GM18870 (cell line): Measurements from ENCODE around the gene SIX3.

Experiments
- ATAC-seq: cut with Tn5 transposase; IDR thresholded peaks from one replicate; pipeline ENCODE4 v1.9.1; 2021; ENCODE audit warnings: moderate library complexity; ENCODE audit not compliant: unreplicated experiment

The SIX3 gene

DNA sequence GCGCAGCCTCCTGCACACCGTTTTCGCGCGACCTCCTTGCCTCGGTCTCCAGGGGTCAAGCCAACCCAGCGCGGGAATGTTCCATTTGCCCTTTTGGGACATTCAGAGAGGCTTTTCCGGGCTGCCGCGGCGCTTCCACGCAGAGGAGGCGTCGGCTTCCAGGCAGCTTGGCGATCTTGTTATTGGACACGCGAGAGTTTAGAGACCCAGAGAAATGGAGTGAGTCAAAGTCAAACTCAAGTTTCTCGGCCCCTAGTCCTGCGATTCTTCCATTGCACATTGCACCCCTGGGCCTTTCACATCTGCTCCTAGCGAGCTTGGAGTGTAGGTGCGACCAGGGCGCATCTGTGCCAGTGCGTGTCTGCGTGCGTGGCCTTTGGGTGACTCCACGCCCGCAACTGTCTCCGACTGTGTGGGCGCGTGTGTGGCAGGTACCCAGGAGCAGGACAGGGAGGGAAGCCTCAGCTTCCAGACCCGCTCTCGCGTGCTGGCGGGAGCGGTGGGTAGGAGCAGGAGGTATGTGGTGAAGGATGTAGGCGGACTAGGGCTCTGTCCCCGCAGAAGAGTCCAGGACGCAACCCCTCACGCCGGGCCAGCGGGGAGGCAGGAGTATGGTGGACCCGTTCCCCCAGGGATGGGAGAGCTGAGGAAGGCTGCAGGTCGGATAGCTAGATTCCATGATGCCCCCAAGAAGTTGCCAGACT is 13.5 kb downstream of the SIX3 start:
- ATAC-seq: no peak

DNA sequence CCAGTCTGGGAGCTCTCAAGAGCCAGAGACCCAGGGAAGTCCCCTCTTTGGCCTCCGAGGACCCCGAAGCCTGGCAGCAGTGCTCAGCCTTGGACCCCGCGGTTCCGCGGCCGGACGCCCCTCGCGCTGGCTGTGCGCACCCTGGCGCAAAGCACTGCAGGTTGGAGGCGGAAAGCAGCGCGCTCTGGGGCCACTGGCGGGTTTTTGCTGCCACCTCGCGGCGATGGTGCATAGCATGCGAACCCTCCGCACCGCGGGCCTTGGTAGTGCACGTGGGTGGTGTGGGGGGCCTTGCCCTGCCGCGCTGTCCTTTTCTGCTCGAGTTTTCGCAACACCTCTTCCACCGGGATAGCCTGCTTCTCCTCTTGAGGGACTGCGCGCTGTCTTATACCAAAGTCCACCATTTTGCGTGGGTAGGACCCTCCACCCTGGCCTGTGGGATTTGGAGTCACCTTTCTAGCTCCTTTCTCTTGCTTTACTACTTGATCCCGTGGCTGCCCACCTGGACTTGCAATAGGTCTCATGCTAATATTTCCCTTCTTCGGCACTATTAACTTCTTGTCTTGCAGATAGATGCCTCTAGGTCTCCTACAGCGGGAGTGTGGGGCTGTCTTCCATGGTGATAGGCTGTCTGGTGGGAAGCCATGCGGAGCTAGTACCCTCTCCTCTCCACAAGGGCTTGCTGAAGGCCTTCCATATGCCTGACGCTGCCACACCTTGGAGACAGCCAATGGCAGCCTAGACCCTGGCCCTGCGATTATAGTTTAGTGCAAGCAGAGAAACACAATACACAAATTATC is 14.3 kb downstream of the SIX3 start:
- ATAC-seq: no peak

DNA sequence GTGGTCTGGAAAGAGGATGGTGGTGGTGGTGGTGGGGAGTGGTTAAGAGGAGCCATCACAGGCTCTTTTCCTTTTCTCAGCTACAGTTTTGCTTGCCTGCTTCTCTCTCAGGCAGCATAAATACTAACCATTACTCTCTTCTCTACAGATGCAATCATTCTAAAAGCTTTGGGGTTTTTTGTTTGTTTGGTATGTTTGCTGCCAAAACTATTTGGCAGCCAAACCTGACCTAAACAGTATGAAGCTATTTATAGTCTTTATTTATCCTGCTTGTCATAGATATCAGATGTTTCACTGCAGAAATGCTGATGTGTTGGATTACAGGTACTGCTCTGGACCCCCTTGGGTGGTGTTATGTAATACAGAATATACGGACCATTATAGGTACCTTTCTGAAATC is 15.3 kb downstream of the SIX3 start:
- no peak for ATAC-seq

DNA sequence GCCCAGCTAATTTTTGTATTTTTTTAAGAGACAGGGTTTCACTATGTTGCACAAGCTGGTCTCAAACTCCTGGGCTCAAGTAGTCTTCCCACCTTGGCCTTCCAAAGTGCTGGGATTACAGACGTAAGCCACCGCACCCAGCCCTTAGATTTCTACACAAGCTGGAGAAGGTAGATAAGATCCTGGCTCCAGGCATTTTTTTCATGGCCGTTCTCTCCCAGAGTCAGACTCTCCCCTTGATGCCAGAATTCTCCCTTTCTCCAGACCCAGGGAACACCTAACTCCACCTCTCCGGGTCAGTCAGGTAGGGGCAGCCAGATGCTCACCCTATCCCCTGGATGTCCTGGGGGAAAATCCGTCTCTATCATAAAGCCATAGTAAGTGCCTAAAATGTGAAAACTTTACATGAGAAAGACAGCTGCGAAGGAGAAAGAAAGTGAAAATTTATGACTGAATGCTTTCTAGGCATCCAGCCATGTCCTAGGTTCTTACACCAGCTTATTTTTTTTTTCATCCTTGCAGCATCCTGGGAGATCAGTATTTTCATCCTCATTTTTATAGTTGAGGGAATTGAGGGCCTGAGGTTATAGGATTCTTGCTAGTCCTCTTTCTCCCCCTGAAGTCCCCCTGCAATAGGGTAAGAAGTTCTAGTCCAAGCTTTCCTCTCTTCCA is 16.3 kb downstream of the SIX3 start:
- ATAC-seq: no peak

DNA sequence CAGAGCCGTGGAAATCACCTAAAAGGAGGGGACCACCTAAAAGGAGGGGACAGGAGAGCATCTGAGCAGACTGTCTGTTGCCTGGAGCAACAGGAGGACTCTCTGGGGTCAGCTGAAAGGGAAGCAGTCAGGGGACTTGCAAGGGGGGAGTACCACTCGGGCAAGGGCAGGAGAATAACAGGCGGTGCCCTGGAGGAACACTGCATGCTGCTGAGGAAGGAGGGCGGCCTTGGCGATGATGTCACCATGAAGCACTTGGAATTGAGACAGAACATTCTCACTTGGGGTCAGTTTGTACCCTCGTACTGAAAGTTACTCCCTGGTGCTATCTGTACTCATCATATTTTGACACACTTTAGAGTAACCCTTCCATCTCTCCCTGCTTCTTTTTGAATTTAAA is 18.4 kb downstream of the SIX3 start:
- no peak for ATAC-seq

DNA sequence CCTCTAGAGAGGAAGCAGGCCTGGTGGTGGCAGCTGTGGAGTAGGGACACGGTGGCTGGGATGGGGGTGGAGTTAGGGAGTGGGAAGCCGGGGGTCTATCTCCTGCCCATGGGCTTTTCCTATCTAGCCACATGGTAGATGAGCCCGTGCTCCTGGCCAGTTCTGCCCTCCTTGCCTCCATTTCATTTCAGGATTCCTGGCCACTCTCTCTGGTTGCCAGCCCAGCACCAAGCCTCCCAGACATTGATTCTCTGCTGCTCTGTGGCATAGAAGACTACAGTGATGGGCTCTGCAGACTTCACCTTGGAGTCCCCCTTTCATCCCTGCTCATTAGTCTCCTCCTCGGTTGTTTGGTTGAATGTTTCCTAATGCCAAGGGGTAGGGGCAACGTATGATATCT is 19.4 kb downstream of the SIX3 start:
- ATAC-seq: no peak

DNA sequence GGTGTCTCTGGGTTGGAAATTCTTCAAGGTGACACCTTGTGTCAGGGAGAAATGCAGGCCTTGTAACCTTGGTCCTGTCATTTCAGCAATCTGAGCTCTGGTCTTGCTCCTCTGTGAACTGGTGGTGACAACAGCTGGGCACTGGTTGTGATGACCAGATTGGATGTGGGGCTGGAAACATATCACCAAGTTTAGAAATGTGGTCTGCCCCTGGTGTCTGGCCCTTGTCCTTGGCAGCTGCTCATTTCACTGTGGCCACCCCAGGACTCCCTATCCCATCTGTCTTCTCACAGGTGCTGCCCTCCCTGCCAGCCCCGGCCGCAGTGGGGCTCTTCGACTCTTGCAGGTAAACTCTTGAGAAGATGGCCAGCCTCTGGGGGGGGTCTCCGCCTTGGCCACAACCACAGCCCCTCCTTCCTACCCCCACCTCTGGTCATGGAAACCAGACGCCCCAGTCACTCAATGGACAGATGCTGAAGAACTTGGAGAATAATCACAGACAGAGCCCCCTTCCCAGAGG is 20.7 kb downstream of the SIX3 start:
- no peak for ATAC-seq

DNA sequence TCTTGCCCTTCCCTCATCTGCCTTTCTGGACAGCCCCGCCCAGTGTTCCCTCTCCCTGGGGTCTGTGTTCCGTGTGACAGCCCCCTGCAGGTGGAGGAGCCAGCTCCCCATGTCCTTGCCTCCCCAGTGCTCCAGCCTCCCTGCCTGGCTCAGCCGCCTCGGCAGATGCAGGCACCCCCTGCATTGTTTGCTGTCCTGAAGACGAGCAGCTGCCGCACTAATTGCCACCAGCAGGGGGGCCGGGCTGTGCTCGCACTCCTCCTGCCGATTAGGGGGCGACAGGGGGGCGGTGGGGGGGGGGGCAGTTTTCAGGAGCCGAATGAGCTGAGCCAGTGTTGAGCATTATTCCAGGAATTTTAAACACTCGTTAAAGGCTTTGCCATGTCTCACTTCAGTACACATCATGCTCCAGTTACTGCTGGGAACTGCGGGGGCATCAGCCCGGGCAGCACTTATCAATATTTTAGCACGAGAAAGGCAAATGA is 23.3 kb downstream of the SIX3 start:
- ATAC-seq: no peak

DNA sequence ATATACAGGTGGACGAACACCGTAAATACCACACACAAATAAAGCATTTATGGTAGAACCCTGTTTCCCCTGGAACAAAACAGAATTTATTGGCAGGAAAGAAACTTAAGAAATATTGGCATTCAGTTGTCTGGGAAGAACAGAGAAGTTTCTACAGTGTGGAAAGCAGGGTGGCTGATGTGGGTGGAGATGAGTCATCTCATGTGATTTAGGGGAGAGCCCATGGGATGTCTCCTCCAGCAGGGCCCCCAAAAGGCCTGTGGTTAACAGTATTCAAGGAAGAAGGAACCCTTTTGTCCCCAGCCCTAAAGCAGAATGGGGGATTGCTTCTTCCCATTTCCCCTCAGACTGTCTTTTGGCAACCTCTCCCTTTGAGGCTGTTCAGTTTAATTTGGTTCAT is 24.2 kb downstream of the SIX3 start:
- no peak for ATAC-seq

DNA sequence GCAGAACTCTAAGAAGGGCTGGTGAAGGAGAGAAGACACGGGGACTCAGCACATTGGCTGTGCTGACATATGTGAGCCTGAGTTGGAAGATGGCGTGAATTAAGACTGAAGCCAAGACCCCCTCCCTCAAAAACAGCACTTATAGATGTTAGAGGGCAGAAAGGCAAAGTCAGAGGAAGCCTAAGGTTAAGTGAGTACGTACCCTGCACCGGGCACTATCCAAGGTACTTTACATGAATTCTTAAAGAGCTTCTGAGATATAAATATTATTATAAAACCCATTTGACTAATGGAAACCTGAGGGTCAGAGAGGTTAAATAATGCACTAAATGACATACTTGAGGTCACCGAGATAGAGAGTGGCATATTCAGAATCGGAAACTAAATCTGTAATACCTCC is 25.6 kb downstream of the SIX3 start:
- no peak for ATAC-seq

DNA sequence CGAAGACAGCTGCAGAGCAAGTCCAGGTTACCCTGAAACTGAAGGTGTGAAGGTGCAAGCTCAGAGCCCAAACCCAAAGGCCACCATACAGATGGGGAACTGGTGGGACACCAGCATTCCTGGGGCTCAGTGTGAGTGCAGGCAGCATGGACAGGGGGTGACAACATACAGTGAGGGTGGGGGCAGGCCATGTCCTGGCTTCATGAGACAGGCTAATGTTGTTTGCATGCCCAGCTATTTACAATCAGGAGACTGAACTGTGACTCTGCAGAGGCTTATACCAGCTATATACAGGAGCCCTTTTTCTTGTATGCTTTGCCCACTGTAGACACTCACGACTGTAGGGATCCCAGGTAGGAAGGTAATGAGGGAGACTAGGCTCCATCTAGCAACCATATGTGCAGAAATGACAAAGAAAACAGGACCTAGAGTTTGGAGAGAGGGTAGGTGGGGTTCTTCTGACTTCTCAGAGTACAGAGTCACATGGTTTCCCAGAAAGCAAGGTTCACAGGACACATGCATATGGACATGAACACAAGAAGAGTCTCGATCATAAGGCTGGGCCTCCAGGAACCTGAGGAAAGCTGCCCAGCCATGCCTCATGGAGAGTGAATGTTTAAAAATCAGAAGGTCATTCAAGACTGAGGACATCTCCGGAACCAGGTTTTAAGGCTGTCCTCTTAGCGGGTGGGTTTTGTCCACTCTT is 26.4 kb downstream of the SIX3 start:
- no peak for ATAC-seq

DNA sequence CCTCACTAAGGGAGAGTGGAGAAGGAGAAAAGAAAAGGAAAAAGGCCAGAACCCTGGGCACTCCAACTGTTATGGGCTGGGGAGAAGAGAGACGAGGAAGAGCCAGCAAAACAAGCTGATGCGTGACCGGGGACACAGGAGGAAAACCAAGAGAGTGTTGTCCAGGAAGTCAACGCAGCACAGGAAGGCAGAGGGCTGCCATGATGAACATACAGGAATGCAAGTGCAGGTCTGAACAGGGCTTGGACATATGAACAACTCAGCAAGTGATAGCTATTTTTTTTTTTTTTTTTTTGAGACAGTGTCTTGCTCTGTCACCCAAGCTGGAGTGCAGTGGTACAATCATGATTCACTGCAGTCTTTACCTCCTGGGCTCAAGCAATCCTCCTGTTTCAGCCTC is 28.4 kb downstream of the SIX3 start:
- ATAC-seq: no peak

DNA sequence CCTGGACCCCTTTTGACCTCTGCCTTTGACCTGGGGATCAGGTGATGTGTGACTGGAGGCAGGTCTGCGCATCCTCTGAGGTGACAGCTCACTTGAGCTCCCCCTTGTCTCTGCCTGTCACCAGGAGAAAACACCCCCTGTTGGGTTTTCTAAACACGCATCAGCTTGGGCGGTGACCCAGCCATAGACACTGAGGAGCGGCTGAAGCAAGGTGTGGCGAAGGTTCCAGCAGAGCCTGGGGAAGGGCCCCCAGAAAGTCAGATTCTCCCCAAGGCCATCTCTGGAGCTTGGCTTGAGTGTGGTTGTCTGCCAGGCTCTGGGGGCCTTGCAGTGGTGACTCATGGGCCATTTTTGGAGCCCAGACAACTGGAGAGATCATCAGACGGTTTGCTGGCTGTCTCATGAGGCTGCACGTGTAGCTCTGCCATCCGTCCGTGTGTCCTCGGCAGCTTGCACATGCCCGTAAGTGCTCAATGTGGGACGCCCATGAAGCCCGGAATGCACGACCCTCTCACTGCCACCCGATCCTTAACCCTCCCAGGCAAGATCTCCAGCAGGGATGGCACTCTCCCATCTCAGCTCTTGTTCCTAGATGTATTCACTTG is 29.4 kb downstream of the SIX3 start:
- no peak for ATAC-seq

DNA sequence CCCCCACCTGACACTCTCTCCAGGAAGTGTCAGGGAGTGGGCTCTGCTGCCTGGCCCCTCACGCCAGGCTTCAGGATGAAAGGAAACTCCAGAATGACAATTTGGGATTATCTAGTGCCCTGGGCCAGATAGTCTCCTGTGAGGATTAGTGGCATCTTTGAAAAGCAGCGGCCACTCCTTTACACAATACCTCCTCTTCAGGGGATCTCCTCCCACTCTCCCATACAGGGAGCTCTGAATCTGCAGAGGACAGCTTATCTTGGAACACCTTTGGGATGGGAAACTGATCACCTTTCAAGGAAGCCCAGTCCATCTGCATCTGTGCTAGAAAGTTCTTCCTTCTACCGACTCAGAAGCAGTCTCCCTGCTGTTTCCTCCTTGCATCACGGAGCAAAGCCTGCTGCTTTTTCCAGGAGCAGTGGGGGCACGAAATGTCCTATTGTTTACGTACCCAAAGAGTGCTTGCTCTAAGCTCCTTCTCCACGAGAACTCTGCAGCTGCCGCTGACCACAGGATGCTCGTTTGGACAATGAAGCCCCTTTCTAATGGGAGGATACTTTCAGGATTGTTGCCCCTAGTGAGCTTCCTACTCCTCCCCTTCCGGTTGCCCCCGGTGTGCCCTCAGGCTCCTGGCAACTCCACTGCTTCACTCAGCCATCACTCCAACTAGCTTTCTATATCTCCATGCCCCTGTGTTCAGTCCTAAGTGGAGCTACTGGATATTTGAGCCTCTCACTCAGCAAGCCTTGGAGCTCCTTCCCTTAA is 31.5 kb downstream of the SIX3 start:
- ATAC-seq: no peak

DNA sequence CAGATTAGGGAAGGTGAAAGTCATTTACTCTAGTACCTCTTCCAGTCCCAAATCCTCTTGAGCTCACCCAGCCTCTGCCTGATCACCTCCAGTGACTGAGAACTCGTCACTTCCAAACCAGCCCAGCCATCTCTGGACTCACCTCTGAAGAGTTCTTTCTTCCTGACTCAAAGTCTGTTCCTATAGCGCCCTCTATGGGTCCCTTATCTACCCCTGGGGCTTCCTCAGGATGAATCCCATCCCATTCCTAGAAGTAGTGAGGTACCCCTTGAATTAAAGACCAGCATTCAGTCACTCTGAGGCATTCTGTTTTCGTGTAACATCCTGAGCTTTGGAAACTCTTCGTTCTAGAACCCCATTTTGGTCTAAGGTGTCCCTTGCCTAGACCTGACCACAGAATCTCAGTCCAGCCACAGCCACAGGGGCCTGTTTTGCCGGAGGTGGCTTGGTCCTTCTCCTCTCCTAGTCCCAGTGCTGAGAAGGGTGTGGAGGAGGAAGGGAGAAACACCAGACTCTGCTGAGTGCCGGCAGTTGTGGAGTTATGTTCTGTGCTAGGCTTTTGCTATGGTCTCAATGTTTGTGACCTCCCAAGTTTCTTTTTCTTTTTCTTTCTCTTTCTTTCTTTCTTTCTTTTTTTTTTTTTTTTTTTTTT is 32.7 kb downstream of the SIX3 start:
- no peak for ATAC-seq

DNA sequence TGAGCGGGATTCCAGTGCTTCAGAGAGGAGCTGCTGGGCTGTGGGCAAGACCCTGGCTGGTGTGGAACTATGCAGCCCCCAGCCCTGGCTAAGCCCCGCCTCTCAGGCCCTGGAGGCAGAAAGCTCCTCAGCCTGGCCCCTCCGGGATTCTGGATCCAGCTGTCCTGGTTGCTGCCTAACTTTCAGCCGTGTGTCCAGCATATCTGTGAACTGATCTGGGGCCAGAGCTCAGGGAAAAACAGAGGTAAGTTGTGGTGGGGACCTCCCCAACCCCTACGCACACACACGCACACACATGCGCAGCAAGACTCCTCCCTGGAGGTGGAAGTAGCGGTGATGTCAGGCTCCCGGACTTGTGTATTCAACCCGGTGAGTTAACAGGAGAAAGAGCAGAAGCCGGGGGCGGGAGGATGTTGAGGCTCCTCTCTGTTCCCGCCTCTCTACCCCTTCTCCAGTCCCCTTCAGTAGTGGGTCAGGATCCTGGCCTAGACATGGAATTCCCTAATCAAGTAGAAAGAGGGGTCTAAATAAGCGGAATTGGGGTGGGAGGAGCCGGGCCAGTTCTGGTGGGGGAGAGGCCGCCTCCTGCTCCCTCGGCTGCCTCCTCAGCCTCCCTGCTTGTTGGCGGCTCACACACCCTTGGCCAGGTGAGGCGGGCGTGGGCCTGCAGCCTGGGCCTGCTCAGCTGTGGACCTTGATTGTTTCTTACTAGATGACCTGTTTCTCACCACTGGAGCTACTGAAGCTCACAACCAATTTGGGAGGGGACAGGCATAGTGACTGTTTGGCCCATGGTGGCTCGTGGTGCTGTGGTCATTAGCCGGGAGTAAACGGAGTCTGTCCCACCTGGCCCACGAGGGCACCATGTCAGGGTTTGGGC is 34.3 kb downstream of the SIX3 start:
- no peak for ATAC-seq

DNA sequence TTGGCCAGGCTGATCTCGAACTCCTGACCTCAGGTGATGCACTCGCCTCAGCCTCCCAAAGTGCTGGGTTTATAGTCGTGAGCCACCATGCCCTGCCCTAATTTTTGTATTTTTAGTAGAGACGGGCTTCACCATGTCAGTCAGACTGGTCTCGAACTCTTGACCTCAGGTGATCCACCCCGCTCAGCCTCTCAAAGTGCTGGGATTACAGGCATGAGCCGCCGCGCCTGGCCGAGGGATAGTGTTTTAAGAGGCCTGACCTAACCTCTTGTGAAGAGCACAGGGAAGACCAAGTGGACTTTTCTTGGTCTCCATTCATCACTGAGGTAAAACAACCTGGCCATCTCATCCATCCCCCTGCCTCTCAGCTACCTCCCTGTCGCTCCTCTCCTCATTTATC is 38.1 kb downstream of the SIX3 start:
- ATAC-seq: no peak
